ENCODE data around the gene ZNF775.

ZNF775 gene

DNA sequence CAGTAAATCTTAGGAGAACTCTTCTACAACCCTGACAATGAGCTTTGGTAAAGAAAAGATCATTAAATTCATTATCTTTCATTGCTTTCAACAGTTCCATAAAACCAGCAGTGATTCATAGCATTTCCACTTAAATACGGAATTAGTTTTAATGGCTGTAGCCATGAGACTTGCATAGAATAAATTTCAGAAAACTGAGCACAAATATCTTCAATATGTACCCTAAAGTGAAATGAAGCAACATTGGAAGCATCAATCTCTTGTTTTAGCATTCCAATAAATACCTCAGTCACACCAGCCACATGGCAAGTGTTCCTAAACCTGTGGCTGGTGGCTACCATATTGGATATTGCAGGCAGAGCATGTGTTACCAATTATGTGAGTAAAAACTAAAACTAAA is 34.1 kb upstream of the ZNF775 start:
- DNase-seq (ENCODE audit: low read depth in 2 of 2), result peak in 1 of 2 experiments; percentile 39

DNA sequence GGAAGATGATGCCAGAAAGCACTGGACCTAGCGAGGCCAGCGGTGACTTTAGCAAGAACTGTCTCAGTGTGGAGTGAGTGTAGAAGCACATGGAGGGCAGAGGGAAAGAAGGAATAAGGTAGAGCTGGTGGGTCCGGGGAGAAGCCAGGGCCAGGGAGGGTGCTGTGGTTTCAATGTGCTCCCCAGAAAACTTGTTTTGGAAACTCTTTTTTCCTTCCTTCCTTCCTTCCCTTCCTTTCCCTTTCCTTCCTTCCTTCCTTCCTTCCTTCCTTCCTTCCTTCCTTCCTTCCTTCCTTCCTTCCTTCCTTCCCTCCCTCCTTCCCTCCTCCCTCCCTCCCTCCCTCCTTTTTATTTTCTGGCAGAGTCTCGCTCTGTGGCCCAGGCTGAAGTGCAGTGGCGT is 32.2 kb upstream of the ZNF775 start:
- no peak for DNase-seq (ENCODE audit: low read depth in 2 of 2)

DNA sequence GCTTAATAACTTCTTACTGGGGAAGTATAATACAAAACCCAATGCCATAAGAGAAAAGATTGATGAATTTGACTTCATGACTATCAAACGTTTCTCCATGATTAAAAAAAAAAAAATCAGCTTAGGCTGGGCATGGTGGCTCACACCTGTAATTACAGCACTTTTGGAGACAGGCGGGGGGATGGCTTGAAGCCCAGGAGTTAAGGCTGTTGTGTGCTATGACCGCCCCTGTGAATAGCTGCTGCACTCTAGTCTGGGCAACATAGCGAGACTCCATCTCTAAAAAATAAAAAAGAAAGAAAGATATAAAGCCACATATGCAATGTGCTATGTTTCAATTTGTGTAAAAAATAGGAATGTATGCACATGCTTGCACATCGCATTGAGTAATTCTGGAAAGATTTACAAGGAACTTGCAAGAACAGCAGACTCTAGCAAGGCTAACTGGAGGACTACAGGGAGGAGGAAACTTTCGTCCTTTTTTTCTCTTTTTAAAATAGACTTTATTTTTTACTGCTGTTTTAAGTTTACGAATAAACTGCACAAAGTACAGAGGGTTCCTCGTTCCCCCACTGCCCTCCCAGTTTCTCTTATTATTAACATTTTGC is 27.4 kb upstream of the ZNF775 start:
- no peak for DNase-seq (ENCODE audit: low read depth in 2 of 2)

DNA sequence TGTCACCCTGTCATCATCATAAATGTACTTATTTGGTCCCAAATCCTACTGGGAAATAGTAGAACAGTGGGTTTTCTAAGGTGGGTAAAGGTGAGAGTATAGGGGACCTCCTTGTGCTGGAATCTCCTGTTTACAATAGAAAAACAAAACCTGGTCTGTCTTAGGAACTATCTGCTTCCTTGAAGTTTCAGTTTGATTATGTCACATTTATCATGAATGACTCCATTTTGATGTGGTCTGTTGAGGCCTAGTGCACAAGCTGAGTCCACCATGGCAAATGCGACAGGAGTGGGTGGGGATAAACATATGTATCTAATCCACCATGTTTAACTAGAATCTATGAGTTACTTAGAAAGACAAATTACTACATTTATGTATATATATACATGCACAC is 23.5 kb upstream of the ZNF775 start:
- DNase-seq (ENCODE audit: low read depth in 2 of 2), result no peak

DNA sequence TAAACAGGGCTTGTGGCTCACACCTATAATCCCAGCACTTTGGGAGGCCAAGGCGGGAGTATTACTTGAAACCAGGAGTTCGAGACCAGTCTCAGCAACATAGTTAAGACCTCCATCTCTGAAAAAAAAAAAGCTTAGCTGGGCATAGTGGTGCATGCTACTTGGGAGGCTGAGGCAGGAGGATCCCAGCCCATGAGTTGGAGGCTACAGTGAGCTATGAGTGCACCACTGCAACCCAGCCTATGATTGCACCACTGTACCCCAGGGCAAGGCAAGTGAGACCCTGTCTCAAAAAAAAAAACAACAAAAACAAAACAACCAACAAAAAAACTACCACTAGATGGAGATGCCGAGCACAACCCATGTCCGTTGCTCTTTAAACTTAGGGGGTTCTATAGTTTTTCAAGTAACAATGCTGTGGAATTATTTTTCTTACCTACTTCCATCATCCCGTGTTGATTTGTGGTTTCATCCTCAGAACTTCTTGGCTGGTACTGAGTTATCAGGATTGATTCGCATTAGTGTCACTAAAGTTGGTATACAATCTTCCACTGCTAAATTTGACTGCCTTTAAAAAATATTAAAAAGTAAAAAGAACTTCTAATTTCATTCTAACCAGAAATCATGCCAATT is 22.7 kb upstream of the ZNF775 start:
- DNase-seq (ENCODE audit: low read depth in 2 of 2), result no peak

DNA sequence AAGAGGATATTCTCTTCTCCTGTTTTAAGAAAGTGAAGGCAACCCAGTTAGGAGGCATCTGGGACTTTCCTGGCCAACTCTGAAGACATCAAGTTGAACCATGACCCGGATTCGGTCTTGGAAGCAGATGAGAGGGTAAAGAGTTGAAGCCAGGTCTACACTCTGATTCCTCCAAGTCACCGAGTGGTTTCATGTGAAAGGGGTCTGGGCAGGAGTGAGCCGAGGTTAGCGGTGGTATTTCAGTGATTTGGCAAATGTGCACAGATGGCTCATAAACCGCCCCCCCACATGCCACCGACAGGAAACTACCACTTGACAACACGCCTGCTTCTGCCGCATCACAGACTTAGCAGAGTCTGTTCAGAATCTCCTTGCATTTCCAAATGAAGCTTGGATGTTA is 21.9 kb upstream of the ZNF775 start:
- DNase-seq (ENCODE audit: low read depth in 2 of 2), result no peak

DNA sequence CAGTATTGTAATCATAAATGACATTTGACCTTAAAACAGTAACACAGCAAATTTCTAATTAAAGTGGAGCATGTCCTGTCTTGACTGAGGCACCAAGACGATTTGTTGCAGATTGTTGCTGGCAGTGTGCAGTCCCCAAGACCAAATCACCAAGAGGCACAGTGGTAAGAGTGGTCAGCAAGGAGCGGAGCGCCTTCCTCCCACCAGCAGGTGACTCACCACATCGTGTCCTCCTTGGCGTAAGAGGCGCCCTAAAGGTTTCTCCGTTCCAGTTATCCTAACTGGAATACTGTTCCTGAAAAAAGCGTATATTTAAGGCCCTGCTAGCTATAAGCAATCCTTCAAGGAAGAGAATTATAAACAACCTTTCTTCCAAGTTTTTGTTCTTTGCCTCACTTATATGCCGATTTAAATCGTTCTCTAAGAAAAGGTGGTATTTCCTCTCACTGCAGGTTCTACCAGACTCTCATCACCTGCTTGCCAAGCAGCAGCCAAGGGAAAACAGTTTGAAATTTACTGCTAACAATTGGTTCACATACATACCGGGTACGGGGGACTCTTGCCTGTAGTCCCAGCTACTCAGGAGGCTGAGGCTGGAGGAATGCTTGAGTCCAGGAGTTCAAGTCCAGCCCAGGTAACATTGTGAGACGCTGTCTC is 21.2 kb upstream of the ZNF775 start:
- DNase-seq (ENCODE audit: low read depth in 2 of 2), result no peak

DNA sequence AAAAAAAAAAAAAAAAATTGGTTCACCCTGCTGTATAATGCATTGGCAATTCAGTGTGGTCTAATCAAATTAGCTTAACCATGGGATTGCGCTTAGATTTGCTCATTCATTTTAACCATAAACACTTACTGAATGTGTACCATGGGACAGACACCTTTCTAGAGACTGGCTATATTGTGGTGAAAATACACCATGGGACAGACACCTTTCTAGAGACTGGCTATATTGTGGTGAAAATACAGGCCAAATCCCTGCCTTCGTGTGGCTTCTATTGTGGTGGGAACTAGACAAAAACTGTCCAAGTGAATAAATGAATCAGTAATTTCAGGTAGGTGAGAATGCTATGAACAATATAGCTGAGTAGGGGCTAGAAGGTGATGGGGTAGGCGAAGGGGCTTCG is 20.7 kb upstream of the ZNF775 start:
- DNase-seq (ENCODE audit: low read depth in 2 of 2), result no peak

DNA sequence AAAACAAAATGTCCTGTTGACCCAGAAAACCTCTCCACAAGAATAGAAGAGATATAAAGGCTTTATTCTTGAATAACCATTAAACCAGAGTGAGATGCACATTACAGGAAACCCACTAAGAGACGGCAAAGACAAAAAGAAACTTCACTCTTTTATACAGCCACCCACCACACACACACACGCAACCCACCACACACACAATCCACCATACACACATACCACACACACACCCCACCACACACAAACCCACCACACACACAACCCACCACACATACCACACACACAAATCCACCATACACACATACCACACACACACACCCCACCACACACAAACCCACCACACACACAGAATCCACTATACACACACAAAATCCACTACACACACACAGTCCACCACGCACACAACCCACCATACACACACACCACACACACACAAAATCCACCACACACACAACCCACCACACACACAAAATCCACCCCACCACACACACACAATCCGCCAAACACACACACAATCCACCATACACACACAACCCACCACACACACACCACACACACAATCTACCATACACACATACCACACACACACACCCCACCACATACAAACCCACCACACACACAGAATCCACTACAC is 20.0 kb upstream of the ZNF775 start:
- DNase-seq (ENCODE audit: low read depth in 2 of 2), result no peak

DNA sequence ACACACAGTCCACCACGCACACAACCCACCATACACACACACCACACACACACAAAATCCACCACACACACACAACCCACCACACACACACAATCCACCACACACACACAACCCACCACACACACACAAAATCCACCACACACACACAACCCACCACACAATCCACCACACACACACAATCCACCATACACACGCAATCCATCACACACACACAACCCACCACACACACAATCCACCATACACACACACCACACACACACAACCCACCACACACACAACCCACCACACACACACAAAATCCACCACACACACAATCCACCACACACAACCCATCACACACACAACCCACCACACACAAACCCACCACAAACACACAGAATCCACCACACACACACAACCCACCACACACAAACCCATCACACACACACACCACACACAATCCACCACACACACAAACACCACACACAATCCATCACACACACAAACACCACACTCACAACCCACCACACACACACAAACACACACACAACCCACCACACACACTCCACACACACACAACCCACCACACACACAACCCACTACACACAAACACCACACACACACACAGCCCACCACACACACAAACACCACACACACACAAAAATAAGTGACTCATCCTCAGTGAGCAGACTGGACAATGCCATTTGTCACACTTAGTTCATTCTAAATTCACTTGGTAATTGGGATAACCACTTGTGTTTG is 19.3 kb upstream of the ZNF775 start:
- DNase-seq (ENCODE audit: low read depth in 2 of 2), result no peak

DNA sequence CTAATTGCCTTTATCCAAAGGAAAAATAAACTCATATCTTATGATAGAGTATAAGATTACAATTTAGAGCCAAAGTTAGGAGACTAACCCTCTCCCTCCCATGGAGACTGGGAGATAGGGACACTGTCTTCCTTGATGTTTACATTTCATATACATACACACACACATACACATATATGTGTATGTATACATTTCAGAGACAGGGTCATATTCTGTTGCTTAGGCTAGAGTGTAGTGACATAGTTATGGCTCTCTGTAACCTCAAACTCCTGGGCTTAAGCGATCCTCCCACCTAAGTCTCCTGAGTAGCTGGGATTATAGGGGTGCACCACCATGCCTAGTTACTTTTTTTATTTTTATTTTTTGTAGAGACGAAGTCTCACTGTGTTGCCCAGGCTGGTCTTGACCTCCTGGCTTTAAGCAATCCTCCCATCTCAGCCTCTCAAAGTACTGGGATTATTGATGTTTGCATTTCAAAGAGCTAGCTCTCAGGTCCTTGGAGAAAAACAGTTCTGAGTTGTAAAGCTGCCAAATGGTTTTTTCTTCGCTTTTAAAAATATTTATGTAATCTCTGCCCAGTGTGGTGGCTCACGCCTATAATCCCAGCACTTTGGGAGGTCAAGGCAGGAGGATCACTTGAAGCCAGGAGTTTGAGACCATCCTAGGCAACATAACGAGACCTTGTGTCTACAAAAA is 18.6 kb upstream of the ZNF775 start:
- no peak for DNase-seq (ENCODE audit: low read depth in 2 of 2)

DNA sequence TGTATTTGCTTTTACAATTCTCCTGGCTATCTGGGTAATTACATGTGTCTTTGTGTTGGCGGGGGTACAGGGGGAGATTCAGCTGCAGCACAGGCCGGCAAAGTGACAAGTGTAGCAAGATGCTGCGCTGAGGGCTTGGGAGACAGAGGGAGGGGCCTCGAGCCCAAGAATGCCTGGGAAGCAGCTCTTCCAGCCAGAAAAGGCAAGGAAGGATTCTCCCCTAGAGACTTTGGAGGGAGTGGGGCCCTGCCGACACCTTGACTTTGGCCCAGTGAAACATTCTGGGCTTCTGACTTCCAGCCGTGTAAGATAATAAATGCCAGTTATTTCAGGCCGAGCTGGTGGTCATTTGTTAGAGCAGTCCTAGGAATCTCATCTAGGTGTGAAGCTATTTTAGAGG is 17.7 kb upstream of the ZNF775 start:
- no peak for DNase-seq (ENCODE audit: low read depth in 2 of 2)

DNA sequence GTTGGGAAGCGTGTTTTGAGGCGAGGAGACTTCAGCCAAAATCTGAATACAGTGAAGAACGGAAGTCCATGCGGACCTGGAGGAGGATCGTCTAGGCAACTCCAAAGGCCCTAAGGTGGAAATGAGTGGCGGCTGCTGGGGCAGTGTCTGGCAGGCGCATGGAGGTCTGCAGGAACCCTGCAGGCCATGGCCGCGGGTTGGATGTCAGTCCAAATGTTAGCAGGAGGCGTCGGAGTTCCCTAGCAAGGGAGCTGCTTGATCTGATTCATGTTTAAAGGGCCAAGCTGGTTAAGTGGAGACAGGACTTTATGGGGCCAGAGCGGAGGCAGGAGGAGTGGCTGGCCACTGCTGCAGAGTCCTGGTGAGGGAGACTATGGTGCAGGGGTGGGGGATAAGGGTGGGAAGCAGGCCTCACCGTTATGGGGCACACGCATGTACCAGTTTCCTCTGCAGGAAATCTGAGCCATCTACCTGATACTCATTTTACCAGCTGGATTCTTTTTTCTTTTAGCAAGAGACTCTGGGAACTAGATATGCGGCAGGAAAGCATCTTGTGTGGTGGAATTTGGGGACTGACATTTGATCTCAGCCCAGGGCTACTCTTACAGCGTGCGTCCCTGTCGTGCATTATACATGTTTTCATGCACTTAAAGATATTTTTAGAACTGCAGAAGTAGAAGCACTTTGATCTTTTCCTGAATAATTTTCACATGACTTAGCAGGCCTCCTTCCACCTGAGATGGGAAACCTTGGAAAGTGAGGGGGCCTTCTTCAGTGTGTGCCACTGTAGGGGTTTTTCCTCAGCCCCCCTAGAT is 17.1 kb upstream of the ZNF775 start:
- no peak for DNase-seq (ENCODE audit: low read depth in 2 of 2)

DNA sequence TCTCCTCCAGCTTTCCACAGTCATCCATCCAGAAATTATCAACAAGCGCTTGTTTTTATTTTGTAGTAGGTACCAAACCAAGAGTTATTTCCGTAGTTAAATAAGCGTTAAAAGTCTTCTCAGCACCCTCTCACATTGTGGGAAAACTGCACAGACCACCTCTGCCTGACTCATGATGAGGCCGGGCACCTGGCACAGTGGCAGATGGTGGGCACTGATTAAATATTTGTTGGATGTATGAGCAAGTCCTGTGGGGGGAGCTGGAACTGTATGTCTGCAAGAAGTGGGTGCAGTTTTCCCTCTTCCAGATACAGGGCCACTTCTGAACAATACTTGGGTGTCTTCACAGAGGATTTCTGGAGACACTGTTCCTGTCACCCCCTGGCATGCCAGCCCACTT is 15.8 kb upstream of the ZNF775 start:
- DNase-seq (ENCODE audit: low read depth in 2 of 2), result no peak

DNA sequence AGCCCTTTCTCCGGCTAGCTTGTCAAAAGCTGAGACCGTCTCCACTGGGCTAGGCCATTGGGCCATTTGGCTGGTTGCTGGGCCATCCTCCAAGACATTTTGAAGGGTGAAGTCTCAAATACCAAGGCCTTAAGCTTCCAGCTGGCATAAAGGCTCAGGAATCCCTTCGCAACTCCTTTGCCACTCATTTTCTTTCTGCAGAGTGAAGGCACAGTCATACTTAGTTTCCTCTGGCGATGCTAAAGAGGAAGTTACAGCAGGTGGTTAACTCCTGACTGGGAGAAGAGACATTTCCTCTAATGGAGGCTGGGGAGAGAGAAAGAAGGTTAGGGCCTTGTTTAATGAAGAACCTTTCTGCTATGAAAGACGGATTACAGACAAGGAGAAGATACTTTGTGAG is 15.3 kb upstream of the ZNF775 start:
- DNase-seq (ENCODE audit: low read depth in 2 of 2), result no peak

DNA sequence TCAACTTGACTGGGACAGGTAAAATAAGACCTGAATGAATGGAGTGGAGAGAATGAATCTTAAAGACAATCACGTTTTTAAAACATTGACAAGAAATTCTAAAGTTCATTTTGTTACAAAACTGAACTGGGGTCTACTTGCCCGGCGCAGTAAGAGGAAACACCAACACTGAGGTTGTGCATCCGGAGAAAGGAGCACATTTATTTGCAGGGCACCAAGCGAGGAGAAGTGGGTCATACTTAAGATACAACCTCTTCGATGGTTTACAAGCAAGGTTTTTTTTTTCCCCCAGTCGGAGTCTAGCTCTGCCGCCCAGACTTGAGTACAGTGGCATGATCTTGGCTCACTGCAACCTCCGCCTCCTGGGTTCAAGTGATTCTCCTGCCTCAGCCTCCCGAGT is 13.9 kb upstream of the ZNF775 start:
- DNase-seq (ENCODE audit: low read depth in 2 of 2), result no peak

DNA sequence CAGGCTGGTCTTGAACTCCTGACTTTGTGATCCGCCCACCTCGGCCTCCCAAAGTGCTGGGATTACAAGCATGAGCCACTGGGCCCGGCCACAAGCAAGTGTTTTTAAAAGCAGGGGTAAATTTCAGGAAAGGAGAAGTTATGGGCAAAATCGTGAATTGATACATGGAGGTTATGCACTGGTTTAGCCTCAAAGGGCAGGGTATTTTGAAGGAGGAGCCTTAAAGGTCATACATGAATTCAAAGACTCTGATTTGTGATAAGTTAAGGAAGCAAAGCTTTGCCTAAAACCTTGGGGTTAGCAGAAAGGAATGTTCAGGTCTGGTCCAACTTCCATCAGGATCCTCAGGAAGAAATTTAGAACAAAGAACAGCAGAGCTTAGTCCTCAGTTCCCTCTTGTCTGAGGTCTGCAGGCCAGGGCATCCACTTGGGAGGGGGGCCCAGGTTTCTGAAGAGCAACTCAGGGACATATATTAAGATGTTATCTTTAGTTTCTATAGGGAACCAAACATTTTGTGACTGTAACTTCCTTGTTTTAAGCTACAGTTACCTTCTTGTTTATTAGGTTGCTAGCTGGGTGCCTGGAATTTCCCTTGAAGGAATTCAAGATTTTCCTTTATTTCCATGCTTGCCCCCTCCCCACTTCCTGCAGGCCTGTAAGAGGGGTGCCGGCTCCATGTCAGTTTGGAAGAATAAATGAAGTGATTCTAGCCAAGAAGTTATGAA is 13.3 kb upstream of the ZNF775 start:
- DNase-seq (ENCODE audit: low read depth in 2 of 2), result no peak

DNA sequence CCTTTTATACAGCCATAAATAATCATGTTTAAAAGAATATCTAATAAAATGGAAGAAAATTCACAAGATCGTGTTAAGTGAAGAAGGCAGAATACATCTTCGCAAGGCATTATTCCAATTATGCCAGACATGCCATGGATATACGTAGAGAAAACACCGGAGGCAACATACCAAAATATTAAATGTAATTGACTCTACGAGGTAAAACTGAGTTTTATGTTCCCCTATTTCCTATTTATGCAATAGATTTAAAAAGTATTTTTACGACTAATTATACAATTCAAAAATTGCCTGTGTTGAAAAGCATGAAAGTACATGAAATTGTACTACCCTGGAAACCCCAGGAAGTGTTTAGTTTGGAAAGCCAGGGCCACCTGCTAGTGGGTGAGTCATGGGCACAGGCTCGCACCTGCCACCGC is 11.4 kb upstream of the ZNF775 start:
- no peak for DNase-seq (ENCODE audit: low read depth in 2 of 2)

DNA sequence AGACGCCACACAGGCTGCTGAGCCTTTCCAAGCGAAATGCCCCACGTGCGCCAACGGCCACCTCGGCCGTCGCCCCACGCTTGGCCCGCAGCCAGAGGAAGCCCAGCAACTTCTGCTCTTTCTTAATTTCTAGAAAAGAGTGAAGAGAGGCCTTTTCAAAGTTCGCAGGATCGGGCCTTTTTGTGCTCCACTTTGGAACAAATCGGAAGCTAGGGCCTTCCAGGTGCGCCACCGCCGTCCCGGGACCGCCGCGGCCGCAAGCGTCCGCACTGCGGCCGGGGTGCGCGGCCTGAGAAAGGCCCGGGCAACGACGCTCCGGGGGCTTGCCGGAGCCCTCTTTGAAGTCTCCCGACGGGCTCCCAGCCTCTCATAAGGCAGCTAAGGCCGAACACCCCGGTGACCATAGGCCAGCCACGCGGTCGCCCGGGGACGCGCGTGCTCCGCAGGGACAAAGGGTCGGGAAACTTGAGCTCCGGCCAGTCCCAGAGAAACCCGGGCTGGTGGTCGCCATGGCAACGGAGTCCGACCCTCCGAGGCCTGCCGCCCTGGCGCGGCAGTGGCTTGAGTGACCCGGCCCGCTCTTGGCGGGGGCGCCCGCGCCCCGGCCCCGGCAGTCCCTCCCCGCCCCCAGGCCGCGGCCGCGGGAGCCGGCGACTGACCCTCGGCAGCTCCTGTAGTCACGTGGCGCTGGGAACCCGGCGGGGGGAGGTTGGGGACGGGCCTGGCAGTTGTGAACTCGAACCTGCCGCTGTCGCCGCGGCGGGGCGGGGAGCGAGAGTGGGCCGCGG is 10.8 kb upstream of the ZNF775 start, which contains the start of gene REPIN1:
Gene REPIN1, plus strand, starts transcription at position 727 of the 788 bp plus-strand sequence. CDS start 890 bp downstream, outside the sequence.
- peak; percentile 61 to 62 for DNase-seq (ENCODE audit: low read depth in 2 of 2)
